ENCODE results near the gene CNGA2.
"Not testable (repeated sequence)": the region's sequence is repeated elsewhere in the genome, so short reads cannot be mapped to it uniquely, and the experiment has no call there.

The CNGA2 gene

GRCh38 chrX:151694121-151694520 is 40.4 kb upstream of the CNGA2 start:
- H3K27me3 ChIP-seq (ENCODE audit: insufficient read depth, low read length, poor library complexity): no peaks in the 10 kb centered on the region
- no peak for DNase-seq
- H2AFZ ChIP-seq (ENCODE audit: low read depth, low read length): no peak overlapping the region
- H3K79me2 ChIP-seq (ENCODE audit: insufficient read depth, low read length): no peaks in the 10 kb centered on the region
- no peak overlapping the region for H3K9ac ChIP-seq (ENCODE audit: low read depth, low read length)
- H3K27ac ChIP-seq (ENCODE audit: low read length): no peak overlapping the region
- H3K36me3 ChIP-seq (ENCODE audit: insufficient read depth, low read length): no peaks in the 10 kb centered on the region
- TF ChIP-seq EZH2 (IDR thresholded peaks at IDR 0.05; ENCODE audit: borderline replicate concordance, low read depth, low read length, severe bottlenecking): no peak
- no peak for TF ChIP-seq CTCF (IDR thresholded peaks at IDR 0.05; ENCODE audit: borderline replicate concordance, extremely low read depth, low read length, poor library complexity, severe bottlenecking)
- no peak overlapping the region for H3K4me2 ChIP-seq (ENCODE audit: insufficient read depth, low read length)
- no peaks in the 10 kb centered on the region for H3K4me1 ChIP-seq (ENCODE audit: insufficient read depth, low read length)
- no peak overlapping the region for H3K4me3 ChIP-seq (ENCODE audit: low read depth in 1 of 2, low read length in 2 of 2)
- no peak for ATAC-seq (ENCODE audit: insufficient read depth, low read depth)
- H4K20me1 ChIP-seq (ENCODE audit: insufficient read depth, low read length): no peaks in the 10 kb centered on the region
- no peaks in the 10 kb centered on the region for H3K9me3 ChIP-seq (ENCODE audit: insufficient read depth, low read length, severe bottlenecking)

GRCh38 chrX:151694661-151695582 is 39.6 kb upstream of the CNGA2 start, which contains the start of gene PRRG3:
Gene PRRG3, plus strand, starts transcription at chrX:151695458. Its CDS starts 3,357 bp downstream, at chrX:151698815.
- H3K9me3 ChIP-seq (ENCODE audit: insufficient read depth, low read length, severe bottlenecking): no peaks in the 10 kb centered on the region
- no peaks in the 10 kb centered on the region for H3K4me1 ChIP-seq (ENCODE audit: insufficient read depth, low read length)
- no peak within 1 kb of the TSS for H3K27ac ChIP-seq (ENCODE audit: low read length)
- DNase-seq (no peak), ATAC-seq (ENCODE audit: insufficient read depth, low read depth) (no peak)
- no peaks in the 10 kb centered on the region for H3K36me3 ChIP-seq (ENCODE audit: insufficient read depth, low read length)
- no peak within 1 kb of the TSS for H2AFZ ChIP-seq (ENCODE audit: low read depth, low read length)
- H3K4me2 ChIP-seq (ENCODE audit: insufficient read depth, low read length): no peak within 1 kb of the TSS
- H3K27me3 ChIP-seq (ENCODE audit: insufficient read depth, low read length, poor library complexity): no peaks in the 10 kb centered on the region
- no peak within 1 kb of the TSS for H3K4me3 ChIP-seq (ENCODE audit: low read depth in 1 of 2, low read length in 2 of 2)
- TF ChIP-seq EZH2 (IDR thresholded peaks at IDR 0.05; ENCODE audit: borderline replicate concordance, low read depth, low read length, severe bottlenecking) (no peak), CTCF (IDR thresholded peaks at IDR 0.05; ENCODE audit: borderline replicate concordance, extremely low read depth, low read length, poor library complexity, severe bottlenecking) (no peak)
- no peak within 1 kb of the TSS for H3K9ac ChIP-seq (ENCODE audit: low read depth, low read length)
- no peaks in the 10 kb centered on the region for H4K20me1 ChIP-seq (ENCODE audit: insufficient read depth, low read length)
- no peaks in the 10 kb centered on the region for H3K79me2 ChIP-seq (ENCODE audit: insufficient read depth, low read length)

- H3K9me3 ChIP-seq (ENCODE audit: insufficient read depth, low read length, severe bottlenecking): no peaks in the 10 kb centered on the region
- H4K20me1 ChIP-seq (ENCODE audit: insufficient read depth, low read length): no peaks in the 10 kb centered on the region
- DNase-seq (no peak), ATAC-seq (ENCODE audit: insufficient read depth, low read depth) (no peak)
- H3K79me2 ChIP-seq (ENCODE audit: insufficient read depth, low read length): no peaks in the 10 kb centered on the region
- H3K27me3 ChIP-seq (ENCODE audit: insufficient read depth, low read length, poor library complexity): no peaks in the 10 kb centered on the region
- TF ChIP-seq CTCF (IDR thresholded peaks at IDR 0.05; ENCODE audit: borderline replicate concordance, extremely low read depth, low read length, poor library complexity, severe bottlenecking) (no peak), EZH2 (IDR thresholded peaks at IDR 0.05; ENCODE audit: borderline replicate concordance, low read depth, low read length, severe bottlenecking) (no peak)
- no peak overlapping the region for H2AFZ ChIP-seq (ENCODE audit: low read depth, low read length)
- H3K27ac ChIP-seq (ENCODE audit: low read length): no peak overlapping the region
- H3K36me3 ChIP-seq (ENCODE audit: insufficient read depth, low read length): no peaks in the 10 kb centered on the region
- no peak overlapping the region for H3K9ac ChIP-seq (ENCODE audit: low read depth, low read length)
- H3K4me2 ChIP-seq (ENCODE audit: insufficient read depth, low read length): no peak overlapping the region
- no peak overlapping the region for H3K4me3 ChIP-seq (ENCODE audit: low read depth in 1 of 2, low read length in 2 of 2)
- no peaks in the 10 kb centered on the region for H3K4me1 ChIP-seq (ENCODE audit: insufficient read depth, low read length)
Measured at GRCh38 chrX:151695583-151696340, 38.8 kb upstream of the CNGA2 start.

- H3K27me3 ChIP-seq (ENCODE audit: insufficient read depth, low read length, poor library complexity); H2AFZ ChIP-seq (ENCODE audit: low read depth, low read length); ATAC-seq (ENCODE audit: insufficient read depth, low read depth): not testable (repeated sequence)
Measured at GRCh38 chrX:151697082-151697481, 37.5 kb upstream of the CNGA2 start.

More at GRCh38 chrX:151697082-151697481, 37.5 kb upstream of the CNGA2 start:
- not testable (repeated sequence) for H3K9ac ChIP-seq (ENCODE audit: low read depth, low read length); H3K36me3 ChIP-seq (ENCODE audit: insufficient read depth, low read length); H4K20me1 ChIP-seq (ENCODE audit: insufficient read depth, low read length); H3K9me3 ChIP-seq (ENCODE audit: insufficient read depth, low read length, severe bottlenecking); DNase-seq; H3K4me1 ChIP-seq (ENCODE audit: insufficient read depth, low read length); H3K79me2 ChIP-seq (ENCODE audit: insufficient read depth, low read length); H3K27ac ChIP-seq (ENCODE audit: low read length); H3K4me2 ChIP-seq (ENCODE audit: insufficient read depth, low read length); H3K4me3 ChIP-seq (ENCODE audit: low read depth in 1 of 2, low read length in 2 of 2)
